HK-2 (cell line): ENCODE measurements around the gene FOXP4.

Experiments used
- DNase-seq: peaks from one replicate; pipeline ENCODE4 v3.0.0-alpha.2; 2018; ENCODE audit not compliant: unreplicated experiment

The FOXP4 gene

GRCh38 chr6:41644297-41644879 lies 98.2 kb downstream of the FOXP4 start:
- no peak for DNase-seq

DNA sequence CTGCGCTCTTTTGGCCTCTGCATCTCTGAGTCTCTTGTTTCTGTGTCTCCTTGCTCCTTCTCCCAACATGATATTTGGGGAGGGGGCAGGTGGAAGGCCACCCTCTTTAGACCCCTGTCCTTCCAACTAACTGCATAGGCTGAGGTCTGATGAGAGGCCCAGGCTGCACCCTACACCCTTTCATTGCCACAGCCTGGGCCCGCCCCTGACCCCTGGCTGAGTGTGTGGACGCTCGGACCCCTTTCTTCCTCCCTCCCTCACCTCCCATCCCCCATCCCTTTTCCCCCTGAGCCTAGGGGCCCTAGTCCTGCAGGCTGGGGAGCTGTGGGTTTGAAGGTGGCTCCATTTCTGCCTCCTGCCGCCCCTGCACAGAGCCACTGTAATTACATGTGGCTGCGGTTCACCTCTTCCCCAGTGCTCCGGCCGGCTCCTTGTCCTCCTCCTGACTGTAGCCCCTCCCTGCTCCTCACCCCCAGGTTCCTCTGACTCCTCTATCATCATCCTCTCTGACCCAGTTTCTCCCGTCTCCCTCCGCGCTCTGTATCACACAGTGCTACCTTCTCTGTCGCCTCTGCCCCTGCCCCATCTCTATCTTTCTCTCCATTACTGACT lies 98.9 kb downstream of the FOXP4 start:
- no peak for DNase-seq

DNA sequence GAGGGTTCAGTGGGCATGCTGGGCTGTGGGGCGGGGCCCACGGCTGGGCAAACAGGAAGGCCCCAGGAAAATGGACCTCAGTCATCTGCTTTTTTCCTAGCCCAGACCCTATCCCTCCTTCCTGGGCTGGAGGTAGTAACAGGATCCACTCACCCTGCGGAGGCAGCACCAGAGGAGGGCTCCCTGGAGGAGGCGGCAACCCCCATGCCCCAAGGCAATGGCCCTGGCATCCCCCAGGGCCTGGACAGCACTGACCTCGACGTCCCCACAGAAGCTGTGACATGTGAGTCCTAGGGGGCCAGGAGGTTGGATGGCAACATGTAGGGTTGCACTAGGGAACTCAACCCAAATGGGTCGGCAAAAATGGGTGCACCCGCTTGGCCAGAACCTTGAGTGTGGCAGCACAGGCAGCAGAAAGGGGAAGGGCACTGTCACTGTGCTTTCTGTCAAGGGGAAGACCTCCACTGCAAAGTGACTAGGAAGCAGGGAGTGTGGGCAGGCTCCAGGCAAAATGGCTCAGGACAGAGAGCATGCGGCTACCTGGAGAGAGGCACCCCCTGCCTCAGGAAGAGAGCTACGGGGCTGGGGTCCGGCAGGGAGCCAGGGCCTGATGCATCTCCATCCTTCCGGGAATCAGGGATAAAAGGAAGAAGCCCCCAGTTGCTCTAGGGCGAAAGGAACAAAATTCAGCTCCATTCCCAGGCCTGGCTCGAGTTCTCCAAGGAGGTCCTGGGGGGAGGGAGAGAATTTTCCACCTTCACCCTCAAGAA lies 100.0 kb downstream of the FOXP4 start:
- DNase-seq = no peak

- no peak for DNase-seq
Measured at GRCh38 chr6:41647061-41647511, 100.9 kb downstream of the FOXP4 start.

- no peak for DNase-seq
Measured at GRCh38 chr6:41648070-41648585, 101.9 kb downstream of the FOXP4 start.

- no peak for DNase-seq
Measured at GRCh38 chr6:41648921-41649320, 102.7 kb downstream of the FOXP4 start.

DNA sequence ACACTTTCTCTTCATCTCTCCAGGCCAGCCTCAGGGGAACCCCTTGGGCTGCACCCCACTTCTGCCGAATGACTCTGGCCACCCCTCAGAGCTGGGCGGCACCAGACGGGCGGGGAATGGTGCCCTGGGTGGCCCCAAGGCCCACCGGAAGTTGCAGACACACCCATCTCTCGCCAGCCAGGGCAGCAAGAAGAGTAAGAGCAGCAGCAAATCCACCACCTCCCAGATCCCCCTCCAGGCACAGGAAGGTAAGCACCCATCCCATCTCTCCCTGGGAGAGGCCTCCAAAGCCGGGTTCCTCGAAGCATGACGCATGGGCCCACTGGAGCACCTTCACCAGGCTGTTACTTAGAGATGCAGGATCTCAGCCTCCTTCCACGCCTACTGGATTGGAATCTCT lies 103.4 kb downstream of the FOXP4 start:
- DNase-seq = no peak

GRCh38 chr6:41650120-41650519 lies 103.9 kb downstream of the FOXP4 start:
- DNase-seq = no peak

DNA sequence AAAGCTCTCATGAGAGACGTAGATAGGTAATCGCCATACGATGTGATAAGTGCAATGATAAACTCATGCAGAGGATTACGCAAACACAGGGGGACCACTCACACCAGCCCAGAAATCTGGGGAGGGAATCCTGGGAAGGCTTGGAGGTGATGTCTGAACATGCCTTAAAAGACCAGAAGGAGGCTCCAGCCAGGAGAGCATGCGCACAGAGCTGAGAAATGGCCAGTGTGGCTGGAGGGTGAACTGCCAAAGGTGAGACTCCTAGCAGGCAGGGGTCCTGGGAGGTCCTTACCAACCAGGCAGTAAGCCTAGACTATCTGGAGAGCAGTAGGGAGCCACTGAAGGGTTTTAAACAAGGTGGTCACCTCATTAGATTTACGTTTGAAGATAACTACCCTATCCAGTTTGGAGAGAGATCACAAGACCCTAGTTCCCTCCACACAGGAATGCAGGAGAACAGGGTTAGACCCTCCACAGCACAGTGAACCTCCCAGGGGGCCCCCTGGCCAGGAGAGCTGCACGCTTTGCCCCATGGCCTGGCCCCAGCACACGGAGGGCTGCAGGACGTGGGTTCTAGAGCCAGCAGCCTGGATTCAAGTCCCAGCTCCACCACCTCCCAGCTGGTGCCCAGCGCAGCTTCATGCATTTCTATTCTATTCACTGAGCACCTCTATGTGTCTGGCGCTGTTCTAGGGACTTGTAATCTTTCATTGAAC lies 105.2 kb downstream of the FOXP4 start:
- DNase-seq = no peak
